OCI-LY3 (cell line): Measurements from ENCODE around the gene POLQ.

ENCODE experiments used
- H2AFZ ChIP-seq: fragments of 200-600, 300-600 bp; shearing (Covaris generic); 2 replicates; pipeline ENCODE4 v1.6.0; 2014; ENCODE audit warnings: antibody characterized with exemption, low read depth, low read length
- H3K27ac ChIP-seq: fragments of 200-600, 300-600 bp; sonication (generic); 2 replicates; pipeline ENCODE4 v1.5.1; 2014; ENCODE audit warnings: mild to moderate bottlenecking, low read length, moderate library complexity, mixed read lengths
- H3K27me3 ChIP-seq: fragments of 200-600, 300-600 bp; sonication (generic); 2 replicates; pipeline ENCODE4 v1.6.1; 2014; ENCODE audit warnings: low read depth, low read length, mixed read lengths
- H3K36me3 ChIP-seq: fragments of 200-600, 300-600 bp; sonication (generic); replicated peaks from 2 replicates; pipeline ENCODE3; 2014; ENCODE audit warnings: low read depth, low read length, mixed read lengths
- H3K4me1 ChIP-seq: fragments of 300-600, 200-600 bp; sonication (generic); 2 replicates; pipeline ENCODE4 v1.6.1; 2014; ENCODE audit warnings: low read length, mixed read lengths
- H3K4me2 ChIP-seq: fragments of 200-600, 300-600 bp; sonication (generic); 2 replicates; pipeline ENCODE4 v1.6.1; 2014; ENCODE audit warnings: low read length, mixed read lengths
- H3K4me3 ChIP-seq: fragments of 300-600, 200-600 bp; sonication (generic); 2 replicates; pipeline ENCODE4 v1.5.1; 2014; ENCODE audit warnings: antibody characterized with exemption, mild to moderate bottlenecking, low read length, moderate library complexity
- H3K79me2 ChIP-seq: fragments of 300-600, 200-600 bp; shearing (Covaris generic); 2 replicates; pipeline ENCODE4 v1.6.1; 2014; ENCODE audit warnings: mild to moderate bottlenecking, low read length, mixed read lengths
- H3K9ac ChIP-seq: fragments of 300-600, 200-600 bp; shearing (Covaris generic); 2 replicates; pipeline ENCODE4 v1.6.0; 2014; ENCODE audit warnings: mild to moderate bottlenecking, low read length, moderate library complexity
- H3K9me3 ChIP-seq: fragments of 200-600, 300-600 bp; shearing (Covaris generic); 2 replicates; pipeline ENCODE4 v1.6.1; 2014; ENCODE audit warnings: low read length, mixed read lengths; ENCODE audit not compliant: insufficient read depth
- H4K20me1 ChIP-seq: fragments of 200-600, 300-600 bp; sonication (generic); 2 replicates; pipeline ENCODE4 v1.6.1; 2016; ENCODE audit warnings: low read length, mixed read lengths; ENCODE audit not compliant: insufficient read depth
- EZH2phosphoT487 ChIP-seq: fragments of 200-600 bp; shearing (Covaris generic); IDR thresholded peaks from 2 replicates; pipeline ENCODE4 v1.6.1; 2018; ENCODE audit warnings: antibody characterized with exemption, mixed run types, low read depth
- TF ChIP-seq, protein P1 (sequence below): fragments of 200-600, 300-600 bp; sonication (generic); IDR thresholded peaks from 2 replicates; pipeline ENCODE4 v1.5.1; 2014; ENCODE audit warnings: antibody characterized with exemption, low read length, low read depth

POLQ gene

DNA sequence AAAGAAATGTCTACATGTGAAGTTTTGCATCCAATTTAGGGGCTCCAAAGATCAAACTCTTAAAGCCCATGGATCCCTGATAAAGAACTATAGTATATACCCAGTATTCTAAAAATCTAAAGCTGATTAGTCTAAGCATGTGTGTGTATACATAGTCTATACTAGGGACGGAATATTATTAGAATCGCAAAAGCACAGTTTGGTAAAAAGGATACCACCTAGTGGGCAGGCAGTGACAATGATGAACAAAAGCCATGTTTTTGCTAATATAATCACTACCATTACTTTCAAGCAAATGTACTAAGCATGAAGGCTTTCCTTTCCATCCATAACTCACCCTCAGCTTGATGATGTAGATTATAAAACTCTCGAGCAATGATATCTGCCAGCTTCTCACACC, 16.5 kb downstream of the POLQ start:
- Histone ChIP-seq H3K4me2 (no peak overlapping the region), H3K9ac (no peak overlapping the region), H4K20me1 (no peaks in the 10 kb centered on the region), H3K9me3 (no peaks in the 10 kb centered on the region), H3K27me3 (no peaks in the 10 kb centered on the region), H3K27ac (no peak overlapping the region), H3K79me2 (peaks cover 10% of the 10 kb centered on the region; the same call in 1 of the 2 replicates), H3K36me3 (peaks cover 41% of the 10 kb centered on the region), H3K4me1 (no peaks in the 10 kb centered on the region), H2AFZ (no peak overlapping the region), H3K4me3 (no peak overlapping the region)
- TF ChIP-seq, protein P1, sequence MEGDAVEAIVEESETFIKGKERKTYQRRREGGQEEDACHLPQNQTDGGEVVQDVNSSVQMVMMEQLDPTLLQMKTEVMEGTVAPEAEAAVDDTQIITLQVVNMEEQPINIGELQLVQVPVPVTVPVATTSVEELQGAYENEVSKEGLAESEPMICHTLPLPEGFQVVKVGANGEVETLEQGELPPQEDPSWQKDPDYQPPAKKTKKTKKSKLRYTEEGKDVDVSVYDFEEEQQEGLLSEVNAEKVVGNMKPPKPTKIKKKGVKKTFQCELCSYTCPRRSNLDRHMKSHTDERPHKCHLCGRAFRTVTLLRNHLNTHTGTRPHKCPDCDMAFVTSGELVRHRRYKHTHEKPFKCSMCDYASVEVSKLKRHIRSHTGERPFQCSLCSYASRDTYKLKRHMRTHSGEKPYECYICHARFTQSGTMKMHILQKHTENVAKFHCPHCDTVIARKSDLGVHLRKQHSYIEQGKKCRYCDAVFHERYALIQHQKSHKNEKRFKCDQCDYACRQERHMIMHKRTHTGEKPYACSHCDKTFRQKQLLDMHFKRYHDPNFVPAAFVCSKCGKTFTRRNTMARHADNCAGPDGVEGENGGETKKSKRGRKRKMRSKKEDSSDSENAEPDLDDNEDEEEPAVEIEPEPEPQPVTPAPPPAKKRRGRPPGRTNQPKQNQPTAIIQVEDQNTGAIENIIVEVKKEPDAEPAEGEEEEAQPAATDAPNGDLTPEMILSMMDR, result peak; percentile 16; the same call in 1 of the 2 replicates
- TF ChIP-seq EZH2phosphoT487, result no peak

DNA sequence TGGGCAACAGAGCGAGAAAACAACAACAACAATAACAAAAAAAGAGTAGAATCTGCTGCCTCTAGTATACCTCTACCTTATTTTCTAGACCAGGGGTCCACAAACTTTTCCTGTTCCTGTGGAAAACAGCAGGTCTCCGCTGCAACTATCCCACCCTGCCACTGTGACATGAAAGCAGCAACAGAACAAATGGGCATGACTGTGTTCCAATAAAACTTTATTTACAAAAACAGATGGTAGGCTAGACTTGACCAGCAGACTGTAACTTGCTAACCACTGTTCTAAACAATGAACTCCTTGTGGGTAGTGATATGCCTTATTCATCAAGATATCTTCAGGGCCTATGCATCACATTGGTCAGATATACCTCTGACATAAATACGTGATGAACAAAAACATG, 25.3 kb downstream of the POLQ start:
- H2AFZ ChIP-seq, result no peak overlapping the region
- H3K4me1 ChIP-seq, result no peaks in the 10 kb centered on the region
- H3K4me2 ChIP-seq, result no peak overlapping the region
- no peaks in the 10 kb centered on the region for H3K27me3 ChIP-seq
- no peak overlapping the region for H3K9ac ChIP-seq
- TF ChIP-seq, protein P1, result no peak
- no peak for TF ChIP-seq EZH2phosphoT487
- no peak overlapping the region for H3K27ac ChIP-seq
- H3K36me3 ChIP-seq, result peaks cover 53% of the 10 kb centered on the region
- H3K4me3 ChIP-seq, result no peak overlapping the region
- peaks cover 25% of the 10 kb centered on the region for H3K79me2 ChIP-seq
- peaks cover 5% of the 10 kb centered on the region; the same call in 1 of the 2 replicates for H3K9me3 ChIP-seq
- H4K20me1 ChIP-seq, result no peaks in the 10 kb centered on the region

DNA sequence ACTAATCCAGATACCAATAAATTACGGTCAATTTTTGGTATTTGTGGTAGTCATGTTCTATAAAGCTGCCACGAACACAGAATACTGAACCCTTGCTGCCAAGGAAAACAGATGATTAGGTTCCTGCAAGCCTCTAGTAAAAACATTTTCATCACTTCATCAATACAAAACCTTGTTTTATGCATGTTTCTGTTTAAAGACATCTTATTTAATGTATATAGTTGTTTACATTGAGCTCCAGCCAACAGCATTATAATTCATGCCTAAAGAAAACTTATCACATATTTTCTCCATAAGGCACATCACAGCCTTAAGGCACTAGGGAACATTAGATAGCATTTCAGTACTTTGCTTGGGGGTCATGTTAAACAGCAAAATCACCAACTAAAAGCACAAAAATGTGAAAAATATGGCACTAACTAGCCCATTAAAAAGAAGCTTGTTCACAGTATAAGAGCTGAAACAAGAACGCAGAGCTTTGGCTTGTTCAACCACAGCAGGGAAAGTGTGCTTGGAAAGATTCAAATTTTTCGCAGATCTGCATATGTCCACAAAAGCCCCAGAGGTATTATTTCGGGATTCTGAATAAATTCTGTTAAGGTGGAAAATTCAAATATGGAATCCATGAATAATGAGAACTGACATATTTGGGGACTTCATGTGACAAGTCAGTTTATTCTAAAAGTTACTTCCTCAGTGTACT, 27.7 kb downstream of the POLQ start:
- Histone ChIP-seq H3K27ac (no peak overlapping the region), H3K36me3 (peaks cover 65% of the 10 kb centered on the region), H3K4me3 (no peak overlapping the region), H4K20me1 (no peaks in the 10 kb centered on the region), H3K79me2 (peaks cover 41% of the 10 kb centered on the region), H3K4me2 (no peak overlapping the region), H2AFZ (no peak overlapping the region), H3K9ac (no peak overlapping the region), H3K4me1 (no peaks in the 10 kb centered on the region), H3K27me3 (no peaks in the 10 kb centered on the region), H3K9me3 (peaks cover 5% of the 10 kb centered on the region; the same call in 1 of the 2 replicates)
- TF ChIP-seq, protein P1, result no peak
- no peak for TF ChIP-seq EZH2phosphoT487

DNA sequence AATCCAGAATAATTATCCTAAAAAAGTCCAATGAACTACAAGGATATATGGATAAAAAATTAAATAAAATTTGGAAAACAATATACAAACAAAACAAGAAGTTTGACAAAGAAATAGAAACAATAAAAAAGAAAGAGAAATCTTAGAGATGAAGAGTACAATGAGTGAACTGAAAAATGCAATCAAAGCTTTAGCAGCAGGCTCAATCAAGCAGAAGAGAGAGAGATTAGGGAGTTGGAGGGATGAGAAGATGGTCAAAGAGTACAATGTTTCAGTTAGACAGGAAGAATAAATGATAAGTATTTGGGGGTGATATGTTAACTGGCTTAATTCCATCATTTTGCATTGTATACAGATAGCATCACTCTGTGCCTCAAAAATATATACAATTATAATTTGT, 29.9 kb downstream of the POLQ start:
- H3K27ac ChIP-seq, result no peak overlapping the region
- peaks cover 45% of the 10 kb centered on the region for H3K79me2 ChIP-seq
- H3K9me3 ChIP-seq, result peaks cover 5% of the 10 kb centered on the region; the same call in 1 of the 2 replicates
- H3K4me1 ChIP-seq, result no peaks in the 10 kb centered on the region
- H4K20me1 ChIP-seq, result no peaks in the 10 kb centered on the region
- TF ChIP-seq, protein P1, result no peak
- TF ChIP-seq EZH2phosphoT487, result no peak
- no peak overlapping the region for H3K4me3 ChIP-seq
- no peaks in the 10 kb centered on the region for H3K27me3 ChIP-seq
- H3K9ac ChIP-seq, result no peak overlapping the region
- peaks cover 61% of the 10 kb centered on the region for H3K36me3 ChIP-seq
- no peak overlapping the region for H2AFZ ChIP-seq
- H3K4me2 ChIP-seq, result no peak overlapping the region
